Retina (tissue), 1 donor: ENCODE data around the gene FRMD5.
"Not testable (repeated sequence)": the region's sequence is repeated elsewhere in the genome, so short reads cannot be mapped to it uniquely, and the experiment has no call there.

Experiments
- DNase-seq: peaks from one replicate; pipeline ENCODE4 v3.0.0-alpha.2; 2016

The FRMD5 gene

DNA sequence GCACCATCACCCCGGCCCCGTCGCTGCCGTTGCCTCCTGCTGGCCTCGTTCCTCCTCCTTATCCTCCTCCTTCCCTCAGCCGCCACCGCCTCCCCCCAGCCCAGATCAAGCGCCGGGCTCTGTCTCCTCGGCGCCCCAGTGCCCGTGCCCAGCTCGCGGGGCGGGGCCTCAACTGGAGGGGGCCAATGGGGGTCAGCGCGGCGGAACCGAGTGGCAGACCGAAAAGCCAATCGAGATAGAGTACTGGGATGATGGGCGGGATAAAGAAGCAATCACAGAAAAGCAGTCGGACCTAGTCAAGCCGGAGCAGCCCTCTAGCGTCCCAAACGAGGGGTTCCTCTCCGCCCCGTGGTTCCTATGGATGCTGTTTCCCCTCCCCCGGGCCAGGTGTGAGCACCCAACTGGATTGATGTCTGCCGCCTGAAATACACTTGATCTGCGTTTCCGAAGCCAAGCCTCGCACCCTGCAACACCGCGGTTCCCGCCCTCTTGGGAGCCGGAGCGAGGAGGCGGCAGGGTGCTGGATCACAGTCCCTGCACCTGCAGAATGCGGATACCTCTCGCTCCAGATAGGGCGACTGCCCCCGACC lies at the start of gene FRMD5:
FRMD5 (minus strand) TSS at position 121 of the 590 bp plus-strand sequence.
- DNase-seq: peak; percentile 99

DNA sequence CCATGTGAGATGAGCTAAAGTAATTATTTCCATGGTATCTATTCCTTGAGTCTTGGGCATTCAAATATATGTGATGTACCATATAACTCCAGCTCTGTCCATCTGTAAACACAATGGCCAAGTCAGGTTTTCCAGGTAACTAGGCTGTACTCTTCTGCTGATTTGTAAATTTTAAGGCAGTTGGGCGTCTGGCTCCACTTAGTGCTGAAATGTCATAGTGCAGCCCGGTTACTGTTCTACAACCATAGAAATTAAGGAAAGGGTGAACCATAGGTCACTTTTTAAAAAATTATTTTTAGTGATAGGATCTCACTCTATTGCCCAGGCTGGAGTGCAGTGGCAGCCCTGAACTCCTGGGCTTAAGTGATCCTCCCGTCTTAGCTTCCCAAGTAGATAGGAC lies 48.8 kb upstream of the FRMD5 start:
- DNase-seq: no peak

DNA sequence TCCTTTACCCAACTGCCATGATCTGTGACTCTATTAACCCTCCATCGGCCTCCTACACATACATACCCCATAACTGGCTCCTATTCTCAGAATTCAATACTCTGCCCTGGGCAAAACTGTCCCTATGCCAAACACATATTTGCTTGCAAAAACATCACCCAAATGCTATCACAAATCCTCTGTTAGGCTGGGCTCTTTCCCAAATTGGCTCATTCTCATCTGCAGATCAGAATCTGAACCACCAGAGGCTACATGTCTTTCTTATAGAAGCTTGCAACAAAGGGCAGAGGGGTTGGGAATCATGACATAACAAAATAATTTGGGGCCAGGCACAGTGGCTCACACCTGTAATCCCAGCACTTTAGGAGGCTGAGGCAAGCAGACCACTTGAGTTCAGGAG lies 48.1 kb upstream of the FRMD5 start:
- DNase-seq: no peak

DNA sequence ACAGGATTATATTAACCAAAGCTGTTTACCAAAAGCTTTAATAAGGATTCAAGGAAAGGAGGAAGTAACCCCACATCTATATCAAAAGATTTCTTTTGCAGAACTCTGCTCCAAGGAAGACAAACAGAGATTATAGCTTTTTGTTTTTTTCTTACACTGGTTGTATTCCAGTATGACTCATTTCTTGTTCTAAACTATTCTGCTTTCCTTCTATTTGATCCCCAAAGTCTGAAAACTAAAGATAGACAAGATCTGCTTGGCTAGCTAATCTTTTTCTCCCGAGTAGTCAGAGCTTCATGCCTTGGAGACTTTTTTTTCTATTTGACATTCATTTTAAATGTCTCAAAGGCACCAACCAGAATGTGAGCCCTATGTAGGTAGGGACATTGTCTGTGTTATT lies 36.8 kb upstream of the FRMD5 start:
- DNase-seq: no peak

DNA sequence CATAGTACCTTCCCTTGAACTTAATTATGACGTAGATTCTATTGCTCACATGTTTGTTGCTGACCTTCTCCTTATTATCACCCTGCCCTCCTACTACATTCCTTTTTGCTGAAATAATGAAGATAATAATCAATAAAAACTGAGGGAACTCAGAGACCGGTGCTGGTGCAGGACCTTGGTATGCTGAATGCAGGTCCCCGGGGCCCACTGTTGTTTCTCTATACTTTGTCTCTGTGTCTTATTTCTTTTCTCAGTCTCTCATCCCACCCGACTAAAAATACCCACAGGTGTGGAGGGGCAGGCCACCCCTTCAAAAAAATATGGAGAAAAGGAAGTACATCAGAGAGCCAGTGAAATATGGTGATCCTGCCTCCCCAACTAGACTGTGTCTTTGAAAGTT lies 34.2 kb upstream of the FRMD5 start:
- not testable (repeated sequence) for DNase-seq

DNA sequence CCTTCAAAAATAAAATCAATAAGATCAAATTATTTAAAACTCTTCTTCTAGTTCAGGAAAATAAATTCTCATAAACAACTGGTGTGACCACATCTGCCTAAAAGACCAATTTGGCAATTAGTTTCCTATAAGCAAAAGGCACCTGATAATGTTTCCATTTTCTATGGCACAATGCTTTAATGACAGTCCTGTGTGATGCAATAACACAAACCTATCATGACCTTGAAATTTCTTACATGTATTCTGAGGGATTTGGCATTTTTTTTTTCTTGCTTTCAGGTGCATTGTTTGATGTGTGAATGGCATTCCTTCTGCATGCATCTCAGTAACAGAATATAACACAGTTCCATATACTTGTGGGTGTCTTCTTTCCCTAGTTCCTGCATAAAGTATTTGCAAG lies 32.5 kb upstream of the FRMD5 start:
- DNase-seq: no peak

DNA sequence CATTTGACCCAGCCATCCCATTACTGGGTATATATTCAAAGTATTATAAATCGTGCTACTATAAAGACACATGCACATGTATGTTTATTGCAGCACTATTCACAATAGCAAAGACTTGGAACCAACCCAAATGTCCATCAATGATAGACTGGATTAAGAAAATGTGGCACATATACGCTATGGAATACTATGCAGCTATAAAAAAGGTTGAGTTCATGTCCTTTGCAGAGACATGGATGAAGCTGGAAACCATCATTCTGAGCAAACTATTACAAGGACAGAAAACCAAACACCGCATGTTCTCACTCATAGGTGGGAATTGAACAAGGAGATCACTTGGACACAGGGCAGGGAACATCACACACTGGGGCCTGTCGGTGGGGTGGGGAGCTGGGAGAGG lies 31.9 kb upstream of the FRMD5 start:
- not testable (repeated sequence) for DNase-seq

DNA sequence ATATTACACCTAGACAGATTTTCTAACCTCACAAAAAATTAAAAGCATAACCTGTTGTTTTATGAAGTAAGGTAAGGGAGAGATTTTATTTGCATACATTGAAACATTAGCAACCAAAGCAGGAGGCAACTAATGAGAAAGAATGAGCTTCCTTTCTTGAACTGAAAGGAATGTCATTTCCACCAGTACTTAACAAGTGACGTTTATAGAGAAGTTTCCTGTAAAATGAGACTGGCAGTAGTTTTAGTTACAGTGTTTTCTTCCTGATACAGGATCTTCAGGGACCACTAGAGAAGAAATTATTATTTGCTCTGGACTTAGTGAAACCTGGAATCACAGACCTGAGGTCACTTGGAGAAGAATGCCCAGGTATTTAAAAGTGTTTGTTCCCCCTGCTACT lies 27.4 kb upstream of the FRMD5 start:
- DNase-seq: no peak

DNA sequence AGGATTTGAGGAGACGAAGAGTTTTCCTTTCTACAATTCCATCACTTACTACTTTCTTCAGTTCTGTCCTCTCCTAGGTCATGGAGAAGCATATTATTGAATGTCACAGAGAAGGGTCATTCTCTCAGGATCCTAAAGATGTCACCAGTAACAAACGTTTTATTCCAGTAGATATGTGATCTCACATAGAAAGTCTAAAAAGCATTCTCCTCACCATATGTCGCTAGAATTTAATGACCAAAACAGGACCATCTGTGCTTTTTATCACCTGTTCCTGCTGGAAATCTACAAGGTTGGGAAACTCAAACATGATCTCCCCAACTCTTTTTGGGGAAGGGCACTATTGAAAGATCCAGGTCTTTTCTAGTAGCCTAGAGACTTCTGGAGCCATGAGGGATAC lies 24.0 kb upstream of the FRMD5 start:
- no peak for DNase-seq

DNA sequence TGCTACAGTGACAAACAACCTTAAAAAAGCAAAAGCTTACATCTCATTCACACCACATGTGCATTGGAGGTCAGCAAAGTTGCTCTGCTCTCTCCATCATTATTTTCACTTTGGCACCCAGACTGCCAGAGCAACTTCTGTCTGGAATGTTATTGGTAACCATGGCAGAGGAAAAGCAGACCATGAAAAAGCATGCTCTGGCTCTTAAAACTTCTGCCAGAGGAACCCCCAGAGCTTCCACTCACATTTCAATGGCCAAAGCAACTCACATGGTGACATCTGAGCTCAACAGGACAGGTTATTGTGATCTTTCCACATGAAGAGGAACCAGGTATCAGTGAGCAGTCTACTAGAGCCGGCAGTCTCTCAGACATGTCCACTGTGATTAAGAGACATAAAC lies 21.9 kb upstream of the FRMD5 start:
- DNase-seq: no peak

DNA sequence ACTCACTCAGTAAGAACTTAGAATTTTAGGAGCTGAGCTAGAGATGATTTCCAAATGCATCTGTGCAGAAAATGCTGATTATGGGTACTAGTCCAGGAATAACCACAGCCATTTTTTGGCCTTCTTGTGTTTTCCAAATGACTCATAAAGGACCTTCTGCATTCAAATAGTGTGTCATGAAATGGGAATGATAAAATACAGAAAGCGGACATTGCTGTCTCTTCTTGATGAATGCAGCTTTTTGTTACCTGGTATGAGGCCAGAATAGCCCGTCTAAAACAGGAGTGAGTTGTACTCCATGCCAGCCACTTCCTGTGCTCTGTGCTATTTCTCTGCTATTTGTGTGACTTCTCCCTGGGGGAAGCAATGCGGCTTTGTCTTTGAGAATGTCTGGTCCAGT lies 20.5 kb upstream of the FRMD5 start:
- no peak for DNase-seq

DNA sequence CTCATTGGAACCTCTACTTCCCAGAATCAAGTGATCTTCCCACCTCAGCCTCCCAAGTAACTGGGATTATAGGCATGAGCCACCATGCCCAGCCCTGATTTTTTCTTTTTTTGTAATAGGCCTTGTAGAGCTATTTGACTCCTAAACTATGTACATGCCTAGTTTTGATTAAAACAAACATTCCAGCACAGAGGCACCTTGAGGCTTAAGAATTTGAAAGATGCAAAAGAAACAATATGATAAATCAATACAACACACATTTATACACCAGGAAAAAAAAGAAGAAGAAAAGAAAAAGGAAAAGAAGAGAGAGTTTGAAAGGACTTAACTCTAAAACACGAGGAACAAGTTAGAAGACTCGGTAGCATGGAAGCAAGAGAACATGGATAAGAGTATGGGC lies 13.9 kb upstream of the FRMD5 start:
- no peak for DNase-seq

DNA sequence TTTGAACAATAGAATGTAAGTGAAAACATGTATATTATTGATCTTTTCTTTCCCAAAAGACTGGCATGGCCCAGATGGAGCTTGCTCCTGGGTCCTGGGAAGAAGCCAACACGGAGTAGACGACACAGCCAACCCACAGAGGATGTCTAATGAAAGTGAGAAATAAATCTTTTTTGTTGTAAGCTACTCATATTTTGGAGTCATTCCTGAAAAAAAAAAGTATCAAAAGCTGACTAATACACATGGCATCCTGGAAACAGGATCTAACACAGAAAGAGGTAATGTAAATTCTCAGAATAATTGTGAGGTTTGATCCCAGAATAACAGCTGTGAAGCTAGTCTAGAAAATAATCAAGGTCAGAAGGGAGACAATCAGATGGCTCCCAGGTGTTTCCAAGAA lies 12.6 kb upstream of the FRMD5 start:
- no peak for DNase-seq

DNA sequence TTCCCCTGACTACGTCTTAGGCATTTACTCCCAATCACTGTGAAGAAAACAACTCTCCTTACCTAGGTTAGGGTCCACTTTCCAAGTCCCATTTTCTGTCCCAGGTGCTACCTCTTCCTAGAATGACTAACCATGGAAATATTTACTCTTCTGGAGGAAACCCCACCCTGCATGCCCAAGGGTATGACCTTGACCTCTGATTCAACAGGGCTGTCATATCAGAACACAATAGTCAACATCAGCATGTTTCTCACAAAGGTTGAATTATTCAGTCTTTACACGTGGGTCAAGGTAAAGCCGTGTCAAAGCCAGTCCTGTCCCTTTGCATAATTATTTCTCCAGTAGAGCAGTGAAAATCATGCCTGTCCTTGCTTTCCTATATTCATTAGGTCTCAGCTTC lies 4.3 kb upstream of the FRMD5 start:
- no peak for DNase-seq

DNA sequence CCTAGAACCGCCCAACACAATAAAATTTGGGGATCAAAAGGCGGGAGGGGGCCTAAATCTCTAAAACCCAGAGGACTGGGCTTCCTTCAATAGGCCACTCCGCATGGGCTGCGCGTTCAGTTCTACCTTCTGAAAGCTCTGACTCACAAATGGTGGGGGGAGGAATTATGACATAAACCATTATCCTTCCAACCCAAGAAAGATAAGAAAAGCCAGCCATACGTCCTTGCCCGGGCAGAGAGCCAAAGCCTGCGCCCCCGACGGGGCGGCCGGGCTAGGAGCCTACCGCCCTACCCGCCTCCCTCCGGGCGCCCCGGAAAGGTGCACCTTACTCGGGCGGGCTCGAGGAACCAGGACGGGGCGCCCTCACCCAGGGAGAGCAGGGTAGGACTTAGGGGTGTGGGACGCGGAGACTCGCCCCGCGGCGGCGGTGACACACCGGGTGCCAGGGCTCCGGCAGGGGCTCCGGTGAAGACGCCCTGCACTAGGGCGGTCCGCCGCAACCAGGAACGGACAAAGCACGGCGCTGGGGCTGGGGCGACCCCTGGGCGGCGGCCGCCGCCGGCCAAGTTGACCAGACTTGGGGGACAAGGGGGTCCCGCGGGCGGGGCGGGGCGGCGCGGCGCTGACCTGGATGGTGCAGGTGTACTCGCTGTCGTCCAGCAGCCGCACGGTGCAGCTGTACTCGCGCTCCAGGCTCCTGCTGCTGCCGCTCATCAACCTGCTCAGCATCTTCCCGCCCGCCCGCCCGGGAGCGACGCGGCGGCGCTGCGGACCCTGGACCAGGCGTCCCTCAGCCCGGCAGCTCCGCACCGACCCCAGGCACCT lies 534 bp downstream of the FRMD5 start:
- peak; percentile 83 for DNase-seq

DNA sequence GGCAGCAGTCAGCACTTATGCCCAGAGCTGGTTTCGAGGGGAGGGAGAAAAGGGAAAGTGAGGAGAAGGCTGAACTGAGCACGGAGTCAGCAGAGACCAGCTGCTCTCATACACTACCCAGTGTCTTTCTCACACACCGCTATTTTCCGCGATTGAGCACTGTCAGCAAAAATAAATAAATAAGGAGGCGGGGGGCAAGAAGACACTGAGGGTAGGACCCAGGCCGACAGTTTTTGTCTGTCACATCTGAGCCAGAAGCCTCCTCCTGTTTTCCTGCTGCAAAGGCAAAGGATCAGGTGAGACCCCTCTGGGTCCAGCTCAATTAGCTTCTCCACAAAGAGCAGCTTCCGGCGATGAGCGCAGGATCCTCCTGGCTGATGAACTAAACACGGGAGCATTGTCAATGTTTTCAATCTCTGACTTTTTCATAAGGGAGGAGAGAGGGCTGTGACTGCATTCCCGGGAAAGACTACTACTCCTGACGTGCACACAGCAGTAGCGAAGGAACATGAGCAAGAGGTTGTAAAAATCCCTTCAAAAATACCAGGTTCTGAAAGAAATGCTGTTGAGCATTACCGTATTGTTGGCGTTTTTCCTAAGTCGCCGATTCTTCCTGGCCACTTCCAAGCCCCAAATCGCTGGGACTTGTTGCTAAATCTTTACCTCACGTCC lies 1.3 kb downstream of the FRMD5 start:
- peak; percentile 74 for DNase-seq

DNA sequence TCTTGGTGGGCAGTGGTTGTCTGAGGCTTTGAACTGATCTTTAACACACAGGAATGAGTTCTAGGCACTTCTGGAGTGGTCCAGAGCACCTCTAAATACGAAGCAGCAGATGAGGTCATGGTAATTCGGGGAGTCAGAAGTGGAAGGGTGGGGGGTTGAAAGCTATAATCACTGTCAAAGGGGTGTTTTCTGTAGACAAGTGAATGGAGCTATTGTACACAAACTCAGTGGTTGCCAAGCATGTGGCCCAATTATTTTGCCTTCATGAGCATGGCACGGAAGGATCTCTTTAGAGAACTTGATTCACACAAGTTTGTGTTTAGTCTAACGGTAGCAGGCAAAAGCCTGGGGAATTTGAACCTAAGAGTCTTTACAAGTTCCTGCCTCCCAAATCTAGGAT lies 6.3 kb downstream of the FRMD5 start:
- DNase-seq: peak; percentile 2

DNA sequence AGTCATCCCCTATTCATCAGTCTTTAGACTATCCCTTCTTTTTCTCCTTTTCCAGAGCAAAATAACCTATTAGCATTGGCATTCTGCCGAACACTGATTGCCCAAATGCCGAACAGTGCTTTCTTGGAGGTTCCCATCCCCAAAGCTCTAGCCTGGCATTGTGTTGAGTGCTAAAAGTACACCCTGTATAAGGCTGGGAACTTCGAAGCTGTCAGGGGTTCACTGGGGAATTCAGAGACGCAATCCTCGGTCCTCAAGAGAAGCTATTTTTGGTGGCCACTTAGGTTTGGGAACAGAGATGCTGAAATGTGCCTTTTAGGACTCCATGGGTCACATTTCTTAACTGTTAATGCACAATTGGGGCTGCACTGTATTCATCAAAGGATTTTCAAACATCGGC lies 8.4 kb downstream of the FRMD5 start:
- DNase-seq: no peak

DNA sequence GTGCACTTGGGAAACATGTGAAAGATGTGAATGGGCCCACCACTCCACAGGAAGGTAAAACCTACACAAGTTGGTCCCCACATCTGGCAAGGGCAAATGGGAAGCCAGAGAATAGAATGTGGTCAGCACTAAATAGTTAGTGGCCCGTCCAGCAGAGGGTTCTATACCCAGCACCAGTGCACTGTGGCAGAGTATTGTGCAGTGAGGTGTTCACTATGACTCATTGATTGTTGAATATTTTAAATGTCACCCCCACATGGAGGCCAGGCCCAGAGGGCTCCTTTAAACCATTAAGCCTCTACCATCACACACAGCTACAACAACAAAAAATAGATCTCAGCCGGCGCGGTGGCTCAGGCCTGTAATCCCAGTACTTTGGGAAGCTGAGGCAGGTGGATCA lies 11.7 kb downstream of the FRMD5 start:
- DNase-seq: no peak

DNA sequence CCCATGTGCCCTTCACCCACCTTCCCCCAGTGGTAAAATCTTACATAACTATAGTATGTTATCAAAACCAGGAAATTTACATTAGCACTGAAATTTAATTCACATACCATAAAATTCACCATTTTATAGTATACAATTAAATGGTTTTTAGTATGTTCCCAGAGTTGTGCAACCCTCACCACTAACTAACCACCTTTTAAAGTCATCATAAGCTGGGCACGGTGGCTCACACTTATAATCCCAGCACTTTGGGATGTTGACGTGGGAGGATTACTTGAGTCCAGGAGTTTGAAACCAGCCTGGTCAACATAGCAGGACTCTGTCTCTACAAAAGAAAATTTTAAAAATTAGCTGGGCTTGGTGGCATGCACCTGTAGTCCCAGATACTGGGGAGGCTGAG lies 13.7 kb downstream of the FRMD5 start:
- DNase-seq: no peak

DNA sequence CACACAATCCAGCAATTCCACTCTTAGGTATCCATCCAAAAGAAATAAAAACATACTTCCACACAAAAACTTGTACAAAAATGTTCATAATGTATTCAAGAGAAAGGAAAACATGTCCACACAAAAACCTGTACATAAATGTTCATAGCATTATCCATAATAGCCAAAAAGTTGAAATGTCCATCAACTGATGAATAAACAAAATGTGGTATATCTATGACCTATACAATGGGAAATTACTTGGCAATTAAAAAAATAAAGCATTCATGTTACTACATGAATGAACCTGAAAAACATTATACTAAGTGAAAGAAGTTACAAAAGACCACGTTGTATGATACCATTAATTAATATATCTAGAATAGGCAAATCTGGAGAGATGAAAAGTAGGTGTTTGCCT lies 17.9 kb downstream of the FRMD5 start:
- DNase-seq: no peak

DNA sequence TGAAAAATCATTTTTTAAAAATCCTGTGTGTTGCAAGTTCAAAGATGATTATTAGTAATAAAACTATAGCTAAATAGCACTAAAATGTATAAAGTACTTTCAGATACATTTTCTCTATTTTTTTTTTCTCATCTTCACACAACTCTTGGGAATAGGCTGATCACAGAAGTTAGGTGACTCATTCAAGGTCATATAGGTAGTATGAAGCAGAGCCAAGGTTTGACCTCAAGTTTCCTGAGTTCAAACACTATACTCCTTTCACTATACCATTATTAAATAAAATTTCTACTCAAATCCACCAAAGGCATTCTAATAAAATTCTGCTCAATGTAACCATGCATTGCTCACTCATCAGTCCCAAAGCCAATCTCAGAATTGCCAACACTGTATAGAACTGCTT lies 21.3 kb downstream of the FRMD5 start:
- no peak for DNase-seq

DNA sequence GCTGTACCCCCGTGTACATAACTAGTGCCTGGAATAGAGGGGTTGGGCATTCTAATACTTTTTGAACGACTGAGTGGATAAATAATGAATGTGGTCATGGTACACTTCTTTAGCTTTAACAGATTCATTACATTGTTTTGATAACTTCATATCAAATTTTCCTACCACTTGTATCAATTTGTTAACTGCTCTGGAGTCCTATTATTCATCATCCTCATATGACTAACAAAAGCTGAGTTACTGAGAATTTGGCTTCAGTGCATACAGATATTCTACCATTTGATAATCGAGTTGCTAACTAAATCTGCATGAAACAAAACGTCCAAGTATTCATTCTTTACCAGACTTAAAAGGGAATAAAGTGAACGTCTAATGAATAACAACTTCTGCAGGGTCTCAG lies 31.7 kb downstream of the FRMD5 start:
- DNase-seq: no peak

DNA sequence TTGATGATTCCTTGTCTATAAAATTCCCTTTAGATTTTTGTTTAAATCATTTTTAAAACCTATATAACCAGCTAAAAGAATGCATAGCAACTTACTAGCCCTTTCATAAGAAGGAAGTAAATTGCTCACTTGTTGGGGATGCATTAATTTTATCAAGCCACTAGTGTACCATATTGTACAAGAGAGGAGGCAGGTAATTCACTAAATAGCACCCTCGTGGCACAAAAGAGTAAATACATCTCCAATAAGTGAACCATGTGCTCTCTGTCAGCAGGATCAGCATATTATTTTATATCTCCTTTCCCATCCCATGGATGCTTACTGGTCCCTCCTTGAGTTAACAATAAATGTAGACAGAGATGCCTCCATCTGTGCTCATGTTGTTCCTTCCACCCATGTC lies 34.3 kb downstream of the FRMD5 start:
- DNase-seq: no peak
